Caco-2 (cell line): ENCODE data around the gene WNT16. TPM values are rescaled to one million over a fixed set of nuclear protein-coding genes. Genes with fewer than 3 reads are reported as not detected.

Experiments
- BruUV-seq: library from RNA; stranded (reverse); fragments of 400-500 nt; replicated peaks from 2 replicates; lab custom pipeline; 2021; lab: Mats Ljungman, UMichigan
- CTCF ChIA-PET: fragments of 300-600 bp; sonication (Branson Sonifier 250); formaldehyde crosslinking; loops from one replicate; lab custom pipeline; 2022; ENCODE audit warnings: antibody characterized with exemption; lab: Charles Lee
- POLR2A ChIA-PET: fragments of 300-600 bp; sonication (Branson Sonifier 250); formaldehyde crosslinking; loops from one replicate; lab custom pipeline; 2022; ENCODE audit warnings: antibody characterized with exemption; lab: Charles Lee
- DNase-seq, 2 experiments: peaks; one replicate each; pipeline versions ENCODE4 v3.0.0 to v3.0.0-alpha.2; 2020 to 2022
- H3K27me3 ChIP-seq: replicated peaks from 2 replicates; pipeline ENCODE4 v1.6.0; 2011; ENCODE audit warnings: low read length; ENCODE audit not compliant: control insufficient read depth, insufficient read depth
- H3K36me3 ChIP-seq: 2 replicates; pipeline ENCODE4 v1.5.1; 2011; ENCODE audit warnings: low read length; ENCODE audit not compliant: control insufficient read depth, insufficient read depth
- H3K4me1 ChIP-seq: fragments of 250-450 bp; sonication (Bioruptor Pico); 2 replicates; pipeline ENCODE4 v1.5.1; 2020; ENCODE audit warnings: mild to moderate bottlenecking
- H3K4me3 ChIP-seq: 2 replicates; pipeline ENCODE4 v1.5.1; 2011; ENCODE audit warnings: low read depth, mild to moderate bottlenecking, control low read depth, low read length
- H3K9me3 ChIP-seq: fragments of 250-450 bp; sonication (Bioruptor Pico); 2 replicates; pipeline ENCODE4 v1.5.1; 2020; ENCODE audit warnings: mild to moderate bottlenecking, moderate library complexity
- H3K27ac Mint-ChIP-seq: one replicate; pipeline ENCODE4 v1.8.0; 2022; ENCODE audit warnings: mixed read lengths; ENCODE audit not compliant: unreplicated experiment
- H3K27me3 Mint-ChIP-seq: one replicate; pipeline ENCODE4 v1.8.0; 2022; ENCODE audit warnings: mixed read lengths; ENCODE audit not compliant: insufficient read depth, unreplicated experiment
- H3K36me3 Mint-ChIP-seq: one replicate; pipeline ENCODE4 v1.8.0; 2022; ENCODE audit warnings: mild to moderate bottlenecking, mixed read lengths; ENCODE audit not compliant: insufficient read depth, unreplicated experiment
- H3K4me1 Mint-ChIP-seq: one replicate; pipeline ENCODE4 v1.8.0; 2022; ENCODE audit warnings: low read depth, mixed read lengths; ENCODE audit not compliant: unreplicated experiment
- H3K4me3 Mint-ChIP-seq: one replicate; pipeline ENCODE4 v1.8.0; 2022; ENCODE audit warnings: mild to moderate bottlenecking, moderate library complexity, mixed read lengths; ENCODE audit not compliant: unreplicated experiment
- H3K9me3 Mint-ChIP-seq: one replicate; pipeline ENCODE4 v1.8.0; 2022; ENCODE audit warnings: mixed read lengths; ENCODE audit not compliant: unreplicated experiment
- CTCF ChIP-seq, 2 experiments: fragments of 200-600 bp in 1 of 2; IDR thresholded peaks; 1 replicate in 1 of 2; 2 replicates in 1 of 2; pipeline versions ENCODE4 v1.5.1 to v1.8.0; 2011 to 2022; ENCODE audit warnings: antibody characterized with exemption in 1 of 2, control low read depth in 1 of 2, inconsistent platforms in 1 of 2, low read depth in 1 of 2, low read length in 1 of 2, mild to moderate bottlenecking in 1 of 2, moderate library complexity in 1 of 2; ENCODE audit not compliant: insufficient read depth in 1 of 2, severe bottlenecking in 1 of 2, unreplicated experiment in 1 of 2
- intact Hi-C: fragments of 100-400 bp; cut with micrococcal nuclease; formaldehyde crosslinking; loops from one replicate; pipeline ENCODE4 v1.10.0; 2022; ENCODE audit not compliant: unreplicated experiment
- total RNA-seq: library from RNA; stranded (reverse); gene quantifications from 2 replicates; pipeline ENCODE4 v1.2.3, GENCODE V29; 2022

Gene WNT16
- total RNA-seq, 1 experiment from 2014 or later, result not detected

- H3K4me3 ChIP-seq, result no peak overlapping the region
- ChIA-PET POLR2A (no interaction called here), CTCF (no interaction called here)
- H3K9me3 ChIP-seq, result no peaks in the 10 kb centered on the region
- H3K9me3 Mint-ChIP-seq, result no peaks in the 10 kb centered on the region
- H3K4me1 Mint-ChIP-seq, result peaks cover 14% of the 10 kb centered on the region
- intact Hi-C loops, result no loop called here
- no peaks in the 10 kb centered on the region for H3K27me3 Mint-ChIP-seq
- no peaks in the 10 kb centered on the region for H3K36me3 ChIP-seq
- no peak overlapping the region for H3K27ac Mint-ChIP-seq
- no peak overlapping the region for H3K4me3 Mint-ChIP-seq
- H3K27me3 ChIP-seq, result no peaks in the 10 kb centered on the region
- no TSS peak for BruUV-seq
- DNase-seq, result no peak
- H3K4me1 ChIP-seq, result 0 out of 2 replicates have a peak, but pooled peaks cover 9% of the 10 kb centered on the region
- no peak for TF ChIP-seq CTCF (IDR thresholded peaks at IDR 0.05; ENCODE audit: insufficient read depth in 1 of 2, low read depth in 1 of 2, low read length in 1 of 2, severe bottlenecking in 1 of 2, unreplicated experiment in 1 of 2)
- H3K36me3 Mint-ChIP-seq, result no peaks in the 10 kb centered on the region
These were observed 55.5 kb downstream of the WNT16 start for GRCh38 chr7:121384265-121384664.

GRCh38 chr7:121385056-121385799 is 56.4 kb downstream of the WNT16 start:
- Mint-ChIP-seq H3K9me3 (no peaks in the 10 kb centered on the region), H3K4me1 (peaks cover 7% of the 10 kb centered on the region), H3K36me3 (no peaks in the 10 kb centered on the region), H3K4me3 (no peak overlapping the region), H3K27me3 (no peaks in the 10 kb centered on the region), H3K27ac (no peak overlapping the region)
- H3K4me3 ChIP-seq, result no peak overlapping the region
- POLR2A ChIA-PET, result no interaction called here
- no peak for DNase-seq
- no peak for TF ChIP-seq CTCF (IDR thresholded peaks at IDR 0.05; ENCODE audit: insufficient read depth in 1 of 2, low read depth in 1 of 2, low read length in 1 of 2, severe bottlenecking in 1 of 2, unreplicated experiment in 1 of 2)
- no peaks in the 10 kb centered on the region for H3K9me3 ChIP-seq
- H3K36me3 ChIP-seq, result no peaks in the 10 kb centered on the region
- 0 out of 2 replicates have a peak, but pooled peaks cover 9% of the 10 kb centered on the region for H3K4me1 ChIP-seq
- intact Hi-C loops, result no loop called here
- BruUV-seq, result no TSS peak
- CTCF ChIA-PET, result interaction anchor here (1.1 kb wide), 1 partner anchor 53 kb away, joined by 4 read pairs; no protein-coding TSS in a partner anchor
- no peaks in the 10 kb centered on the region for H3K27me3 ChIP-seq

GRCh38 chr7:121385800-121386179 is 57.0 kb downstream of the WNT16 start:
- CTCF ChIA-PET, result interaction anchor here (1.1 kb wide), 1 partner anchor 53 kb away, joined by 4 read pairs; no protein-coding TSS in a partner anchor
- Mint-ChIP-seq H3K27ac (no peak overlapping the region), H3K4me3 (no peak overlapping the region), H3K27me3 (no peaks in the 10 kb centered on the region), H3K36me3 (no peaks in the 10 kb centered on the region), H3K4me1 (peaks cover 6% of the 10 kb centered on the region), H3K9me3 (no peaks in the 10 kb centered on the region)
- H3K4me1 ChIP-seq, result 0 out of 2 replicates have a peak, but pooled peaks cover 9% of the 10 kb centered on the region
- POLR2A ChIA-PET, result no interaction called here
- DNase-seq, result no peak
- H3K9me3 ChIP-seq, result no peaks in the 10 kb centered on the region
- no peak for TF ChIP-seq CTCF (IDR thresholded peaks at IDR 0.05; ENCODE audit: insufficient read depth in 1 of 2, low read depth in 1 of 2, low read length in 1 of 2, severe bottlenecking in 1 of 2, unreplicated experiment in 1 of 2)
- intact Hi-C loops, result no loop called here
- H3K4me3 ChIP-seq, result no peak overlapping the region
- no peaks in the 10 kb centered on the region for H3K27me3 ChIP-seq
- H3K36me3 ChIP-seq, result no peaks in the 10 kb centered on the region
- no TSS peak for BruUV-seq
